ENCODE data around the gene SULT6B1.

SULT6B1 gene

GRCh38 chr2:37146062-37146461 is 42.4 kb downstream of the SULT6B1 start:
- no peak for DNase-seq

GRCh38 chr2:37143974-37144373 is 44.5 kb downstream of the SULT6B1 start:
- DNase-seq = no peak

GRCh38 chr2:37142546-37142945 is 45.9 kb downstream of the SULT6B1 start:
- DNase-seq = no peak

- DNase-seq = no peak
Observed at GRCh38 chr2:37132914-37133313, 55.6 kb downstream of the SULT6B1 start.

GRCh38 chr2:37125416-37125815 is 63.1 kb downstream of the SULT6B1 start:
- DNase-seq = no peak

GRCh38 chr2:37119157-37119556 is 69.3 kb downstream of the SULT6B1 start:
- no peak for DNase-seq
